HG02943 (cell line): ENCODE results near the gene ARL15.

Experiments
- ATAC-seq: cut with Tn5 transposase; IDR thresholded peaks from one replicate; pipeline ENCODE4 v1.9.1; 2021; ENCODE audit warnings: mild to moderate bottlenecking, low read depth, moderate library complexity; ENCODE audit not compliant: unreplicated experiment

ARL15 gene

DNA sequence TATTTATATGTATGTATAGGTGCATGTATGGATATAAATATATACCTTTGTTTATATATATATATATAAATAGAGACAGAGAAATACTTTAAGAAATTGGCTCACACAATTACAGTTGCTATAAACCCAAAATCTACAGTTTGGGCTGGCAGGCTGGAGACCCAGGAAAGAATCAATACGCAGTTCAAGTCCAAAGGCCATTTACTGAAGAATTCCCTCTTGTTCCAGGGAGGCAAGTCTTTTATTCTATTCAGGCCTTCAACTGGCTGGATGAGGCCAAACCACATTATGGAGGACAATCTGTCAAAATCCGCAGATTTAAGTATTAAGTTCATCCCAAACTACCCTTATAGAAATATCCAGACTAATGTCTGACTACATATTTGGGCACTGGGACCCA is 144.7 kb downstream of the ARL15 start:
- ATAC-seq = no peak

DNA sequence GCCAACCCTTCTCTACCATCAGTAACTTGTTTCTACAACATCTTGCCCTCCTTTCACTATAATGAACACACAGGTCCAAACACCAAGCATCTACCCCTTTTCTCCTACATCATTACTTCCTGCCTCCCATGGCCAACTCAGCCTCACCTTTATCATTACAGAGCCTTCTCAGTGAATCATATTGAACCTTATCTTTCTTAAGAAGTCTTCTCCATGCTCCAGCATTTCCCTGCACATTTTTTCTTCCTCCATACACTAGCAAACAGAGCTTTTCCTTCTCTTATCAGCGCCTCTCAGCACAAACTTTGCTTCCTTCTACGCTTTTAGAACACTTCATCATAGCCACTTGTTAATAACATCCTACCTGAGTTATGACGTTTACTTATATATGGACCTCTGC is 148.2 kb downstream of the ARL15 start:
- no peak for ATAC-seq

DNA sequence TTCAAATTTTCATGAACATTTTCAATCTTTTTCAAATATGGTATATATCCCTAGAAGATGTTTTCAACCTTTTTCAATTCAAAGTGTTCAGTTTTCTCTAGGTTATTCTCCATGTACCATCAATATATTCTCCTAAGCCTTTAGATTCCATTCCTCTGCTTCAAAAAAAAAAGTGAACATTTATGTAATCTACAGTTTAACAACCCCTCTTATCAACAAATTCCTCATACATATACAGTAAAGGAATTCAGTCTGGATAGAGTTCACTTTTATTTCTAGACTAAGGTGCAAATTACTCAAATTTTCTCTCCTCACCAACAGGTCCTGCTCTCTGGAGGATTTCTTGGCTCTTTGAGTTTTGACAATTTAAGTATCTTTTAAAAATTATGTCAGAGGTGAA is 150.0 kb downstream of the ARL15 start:
- ATAC-seq = no peak

DNA sequence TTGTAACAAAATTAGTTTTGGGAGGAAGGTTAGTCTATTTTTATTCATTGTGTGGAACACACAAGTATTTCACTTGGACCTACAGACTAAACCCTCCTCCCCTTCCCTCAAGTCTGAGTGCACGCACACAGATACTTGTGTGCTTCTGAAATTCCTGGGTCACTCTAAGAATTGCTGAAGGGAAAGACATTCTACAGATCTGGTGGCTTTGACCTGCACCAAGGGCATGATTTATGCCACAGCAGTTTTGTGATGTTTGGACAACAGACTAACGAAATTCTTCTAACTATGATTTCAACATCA is 150.5 kb downstream of the ARL15 start:
- ATAC-seq = no peak

DNA sequence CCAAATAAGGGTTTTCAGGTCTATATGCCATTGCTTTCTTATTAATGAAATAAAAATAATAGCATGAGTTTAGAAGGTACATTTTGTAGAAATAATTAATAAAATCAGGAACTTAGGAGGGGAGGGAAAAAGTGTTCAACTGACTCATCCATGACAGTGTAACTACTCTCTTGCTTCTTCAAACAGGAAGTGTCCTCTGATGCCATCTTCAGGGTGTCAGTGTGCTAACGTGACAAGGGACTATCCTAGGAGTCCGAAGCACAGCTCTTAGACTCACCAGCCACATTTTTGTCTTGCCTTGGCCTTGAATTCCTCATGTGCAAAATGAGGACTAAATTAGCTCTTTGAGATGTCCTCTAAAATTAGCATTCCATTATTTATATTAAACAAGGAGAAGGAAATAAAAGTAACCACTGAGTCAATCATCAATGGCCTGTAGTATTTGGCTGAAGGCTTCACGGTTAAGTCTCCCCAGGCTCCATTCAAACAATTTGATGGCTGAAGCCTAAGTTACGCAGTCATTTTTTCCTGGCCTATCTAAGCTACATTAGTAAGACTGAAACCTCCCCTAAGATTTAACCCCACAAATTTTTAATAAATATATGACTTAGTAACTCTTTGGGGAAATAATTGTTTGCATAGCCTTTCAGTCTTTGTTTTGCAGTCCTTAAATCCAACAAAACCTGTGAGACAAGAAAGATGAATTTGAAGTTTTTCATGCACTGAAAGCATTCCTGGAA is 151.1 kb downstream of the ARL15 start:
- ATAC-seq = no peak

DNA sequence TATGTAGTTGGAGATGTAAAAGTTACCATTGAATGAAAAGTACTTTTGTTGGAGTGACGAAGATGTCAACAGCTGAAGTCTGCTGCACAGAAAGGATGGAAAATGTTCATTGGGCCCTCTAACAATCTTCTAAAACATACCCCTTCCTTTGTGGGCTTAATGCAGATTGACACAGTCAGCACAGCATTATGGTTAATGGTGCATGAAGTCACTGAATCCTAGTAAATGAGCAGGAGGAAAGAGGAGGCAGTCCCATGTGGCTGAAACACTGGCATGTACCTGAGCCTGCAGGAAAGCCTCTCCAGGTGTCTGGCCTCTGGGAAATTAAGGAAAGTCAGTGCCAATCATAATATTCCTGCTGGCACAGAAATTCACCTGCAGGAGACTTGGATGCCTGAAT is 153.8 kb downstream of the ARL15 start:
- no peak for ATAC-seq

DNA sequence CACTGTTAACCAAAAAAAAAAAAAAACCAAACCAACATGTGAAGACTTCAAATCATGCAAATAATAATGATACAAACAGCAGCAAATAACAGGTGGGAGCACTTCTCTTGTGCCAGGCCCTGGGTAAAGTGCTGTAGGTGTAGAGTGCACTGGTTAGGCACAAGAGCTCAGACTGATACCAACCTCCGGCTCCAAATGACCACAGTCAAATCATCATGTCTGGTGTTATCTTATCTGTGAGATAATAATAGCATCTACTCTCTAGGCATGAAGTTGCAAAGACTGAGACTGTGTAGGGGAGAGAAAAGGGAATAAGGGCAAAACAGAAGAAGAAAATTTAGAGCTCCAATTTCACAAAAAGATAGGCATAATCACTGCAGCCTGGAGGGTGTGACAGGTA is 159.5 kb downstream of the ARL15 start:
- no peak for ATAC-seq

DNA sequence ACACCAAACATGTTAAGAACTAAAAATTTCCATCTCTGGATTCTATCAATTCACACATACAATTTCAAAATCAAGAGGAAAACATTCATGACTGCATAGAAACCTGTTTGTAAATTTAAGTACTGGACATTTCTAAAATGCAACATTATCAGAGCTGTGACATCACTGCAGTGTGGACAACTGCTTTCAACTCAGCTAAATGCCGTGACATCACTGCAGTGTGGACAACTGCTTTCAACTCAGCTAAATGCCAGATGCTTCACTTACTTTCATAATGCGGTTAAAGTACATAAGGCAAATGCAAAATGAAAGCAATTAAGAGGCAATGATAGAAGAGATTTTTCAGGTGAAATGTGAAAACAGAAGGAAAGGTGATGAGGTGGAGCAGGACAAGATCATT is 161.5 kb downstream of the ARL15 start:
- ATAC-seq = no peak

DNA sequence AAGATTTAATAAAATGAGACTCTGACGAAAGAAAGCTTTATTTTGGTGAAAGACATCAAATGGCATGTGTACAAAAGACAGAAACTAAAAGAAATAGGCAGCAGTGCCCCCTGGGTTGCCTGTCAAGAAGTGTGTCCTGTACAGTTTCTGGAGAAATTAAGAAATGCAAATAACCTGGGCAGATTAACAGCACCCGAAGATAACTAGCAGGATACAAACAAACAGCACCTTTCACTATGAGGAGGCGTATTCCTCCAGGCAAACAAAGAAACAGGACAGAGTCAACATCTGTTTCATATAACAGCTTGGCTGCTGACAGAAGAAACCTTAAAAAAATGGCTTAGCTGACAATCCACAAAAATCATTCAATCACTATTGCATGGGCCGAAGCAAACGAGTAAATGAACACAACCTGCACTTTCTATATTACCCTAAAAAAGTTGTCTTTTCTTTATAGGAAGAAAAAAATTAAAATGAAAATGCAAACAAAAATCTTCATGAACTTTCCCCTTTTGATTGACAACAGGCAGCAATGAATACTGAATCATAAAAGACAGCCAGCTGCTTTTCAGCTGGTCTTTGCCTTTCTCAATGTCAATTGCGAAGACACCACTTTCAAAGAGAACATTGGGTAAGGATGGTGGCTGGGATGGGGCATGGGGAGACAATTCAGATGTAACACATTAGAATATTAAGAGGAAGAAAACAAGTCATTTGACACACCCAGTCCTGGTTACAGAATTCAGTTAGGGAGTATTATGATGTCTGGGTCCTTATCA is 162.1 kb downstream of the ARL15 start:
- no peak for ATAC-seq

DNA sequence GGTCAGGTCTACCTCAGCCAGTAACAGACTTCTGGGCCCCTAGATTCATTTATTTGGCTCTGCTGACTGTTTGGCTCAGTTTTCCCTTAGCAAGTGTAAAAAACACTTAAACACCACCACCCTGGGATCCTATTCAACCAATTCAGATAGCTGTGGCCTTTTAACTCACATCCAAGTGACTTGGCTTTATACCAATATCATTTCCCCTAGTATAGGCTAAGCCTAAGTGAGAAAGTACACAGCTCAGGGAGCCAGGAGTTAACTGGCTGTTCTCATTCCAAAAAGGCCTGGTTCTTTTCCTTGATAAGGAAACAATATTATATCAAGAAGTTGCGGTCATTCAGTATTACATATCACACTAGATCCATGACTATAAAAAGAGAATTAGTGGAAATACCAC is 163.5 kb downstream of the ARL15 start:
- ATAC-seq = no peak

DNA sequence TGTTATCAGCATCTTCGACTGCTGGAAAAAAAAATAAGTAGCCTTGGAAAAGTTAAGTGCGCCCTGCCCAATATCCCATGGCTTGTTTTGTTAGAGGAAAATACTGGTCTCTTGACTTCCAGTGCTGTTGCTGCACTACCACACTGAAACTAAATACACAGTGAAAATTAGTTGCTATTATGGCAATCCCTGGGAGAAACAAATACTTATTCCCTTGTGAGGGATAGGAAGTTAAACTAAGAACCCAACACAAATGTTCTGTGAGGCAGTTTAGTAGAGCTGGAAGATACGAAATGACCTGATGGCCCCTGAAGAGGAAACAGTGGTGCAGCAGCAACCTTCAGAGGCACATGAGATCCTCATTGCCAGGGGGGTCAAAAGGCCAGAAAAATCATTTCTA is 164.0 kb downstream of the ARL15 start:
- no peak for ATAC-seq

DNA sequence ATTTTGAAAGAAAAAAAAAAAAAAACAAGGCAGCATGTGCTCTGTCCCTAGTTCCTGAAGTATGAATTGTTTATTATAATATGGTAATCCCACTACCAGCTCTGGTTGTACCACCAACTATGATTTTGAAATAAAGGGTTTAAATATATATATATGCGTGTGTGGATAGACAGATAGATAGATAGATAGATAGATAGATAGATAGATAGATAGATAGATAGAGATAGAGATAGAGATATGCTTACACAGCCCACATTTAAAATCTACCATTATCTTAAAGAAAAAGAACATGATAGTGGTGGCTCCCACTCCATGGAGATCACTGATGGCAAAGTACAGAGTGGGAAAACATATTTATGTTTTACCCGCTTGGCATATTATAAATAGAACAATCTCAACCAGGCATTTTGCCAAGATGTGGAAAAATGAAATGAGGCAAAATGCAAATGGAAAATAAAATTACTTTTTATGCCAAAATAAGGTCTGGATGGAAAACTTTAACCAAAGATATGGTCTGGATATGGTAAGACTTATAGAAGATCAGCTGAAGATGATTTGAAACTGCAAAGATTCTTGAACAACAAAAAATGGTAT is 170.0 kb downstream of the ARL15 start:
- no peak for ATAC-seq

DNA sequence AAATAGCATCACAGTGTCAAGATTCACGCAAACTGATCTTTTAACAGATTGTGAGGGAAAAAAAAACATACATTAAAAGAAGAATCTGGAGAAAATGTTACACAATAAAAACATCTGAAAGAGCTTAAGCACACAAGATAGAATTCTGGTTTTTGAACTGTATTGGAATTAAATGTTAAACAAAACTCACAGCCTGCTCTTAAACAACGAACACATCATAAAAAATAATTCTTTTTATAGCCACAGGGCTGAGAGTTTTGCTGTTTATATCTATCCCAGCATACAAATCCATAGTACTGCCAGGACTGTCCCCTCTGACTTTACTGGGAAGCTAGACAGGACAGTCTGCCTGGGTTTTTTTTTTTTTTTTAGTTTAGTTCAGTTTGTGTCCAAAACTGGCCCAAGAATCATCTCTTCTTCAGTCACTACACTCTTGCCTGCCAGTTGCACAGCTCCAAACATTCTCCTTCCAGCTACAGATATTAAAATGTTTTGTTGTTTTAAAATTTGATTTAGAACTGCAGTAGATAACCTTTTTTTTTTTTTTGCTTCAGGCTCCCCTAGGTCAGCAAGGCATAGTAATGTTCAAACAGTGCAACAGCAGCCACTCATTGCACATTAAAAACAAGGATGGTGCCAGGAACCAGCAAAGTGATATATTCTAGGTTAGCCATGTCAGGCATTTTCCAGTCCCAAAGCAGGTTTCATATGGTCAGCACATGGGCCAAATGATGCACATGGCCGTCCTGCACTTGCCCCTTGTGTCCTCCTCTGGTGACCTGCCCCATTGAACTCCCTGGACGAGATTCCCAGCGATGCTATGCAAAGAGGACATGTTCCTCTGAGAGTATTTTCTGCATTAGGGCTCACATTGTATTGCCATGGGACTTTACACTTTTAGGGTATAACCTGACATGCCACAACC is 173.6 kb downstream of the ARL15 start:
- ATAC-seq = no peak

DNA sequence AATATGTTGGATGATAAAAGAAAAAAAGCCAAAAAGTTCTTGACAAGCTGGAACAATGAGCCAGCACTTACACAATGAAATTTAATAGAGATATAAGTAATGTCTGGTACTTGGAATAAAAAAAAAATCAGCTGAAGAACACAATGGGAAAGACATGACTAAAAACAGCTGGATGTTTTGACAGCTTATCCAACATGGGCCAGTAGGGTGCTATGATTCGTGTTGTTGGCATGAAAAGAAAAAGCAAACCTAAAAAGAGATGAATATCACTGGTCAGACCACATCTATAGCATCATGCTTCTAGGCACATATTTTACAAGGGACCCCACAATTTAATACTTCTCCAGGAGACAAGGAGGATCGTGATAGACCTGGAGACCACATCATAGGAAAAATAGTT is 175.3 kb downstream of the ARL15 start:
- no peak for ATAC-seq

DNA sequence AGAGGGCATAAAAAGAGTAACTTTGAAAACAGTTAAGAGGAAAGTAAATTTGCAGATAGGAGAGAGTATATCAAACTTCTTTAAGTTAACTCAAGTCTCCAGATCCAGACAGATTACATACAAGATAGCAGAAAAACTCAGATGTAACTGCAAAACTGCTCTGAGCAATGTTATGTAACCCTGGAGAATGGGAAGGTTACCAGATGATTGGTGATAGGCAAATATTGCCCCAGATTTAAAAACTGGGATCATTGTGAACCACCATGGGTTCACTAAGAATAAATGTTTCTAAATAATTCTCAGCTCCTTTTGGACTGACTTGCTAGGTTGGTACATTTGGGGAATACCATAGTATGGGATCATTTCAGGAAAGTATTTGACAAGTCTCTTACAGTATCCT is 176.5 kb downstream of the ARL15 start:
- ATAC-seq = no peak

DNA sequence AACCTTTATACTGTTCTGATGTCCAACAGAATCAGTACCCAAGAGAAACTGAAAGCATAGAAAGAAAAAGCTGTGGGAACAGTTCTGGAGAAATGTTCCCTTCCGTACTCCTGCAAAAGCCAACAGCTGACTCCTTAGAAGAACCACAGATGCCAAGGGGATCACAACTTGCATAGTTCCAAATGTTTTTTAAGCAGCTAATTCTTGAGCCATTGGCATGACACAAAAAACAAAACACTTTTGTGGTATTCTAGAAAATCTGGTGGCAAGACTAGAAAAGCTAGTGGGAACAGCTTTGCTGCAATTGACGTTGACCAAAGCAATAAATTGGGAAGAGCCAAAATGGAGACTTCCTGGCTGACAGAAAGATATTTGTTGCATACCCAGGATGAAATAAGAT is 189.9 kb downstream of the ARL15 start:
- no peak for ATAC-seq

DNA sequence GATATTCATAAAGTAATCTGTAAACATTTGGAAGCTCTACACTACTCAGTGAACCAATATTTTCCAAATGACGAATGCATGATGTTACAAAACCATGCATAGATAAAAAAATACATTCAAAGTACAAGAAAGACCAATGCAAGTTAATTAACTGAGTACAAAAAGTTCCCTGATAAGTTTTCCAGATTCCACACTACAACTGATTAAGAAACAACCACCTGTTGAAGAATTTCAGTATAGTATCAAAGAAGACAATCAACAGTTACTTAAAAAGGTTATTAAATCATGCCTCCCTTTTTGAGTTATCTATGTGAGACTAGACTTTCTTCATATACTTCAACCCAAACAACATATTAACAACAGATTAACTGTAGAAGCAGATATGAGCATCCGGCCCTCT is 192.4 kb downstream of the ARL15 start:
- ATAC-seq = no peak

DNA sequence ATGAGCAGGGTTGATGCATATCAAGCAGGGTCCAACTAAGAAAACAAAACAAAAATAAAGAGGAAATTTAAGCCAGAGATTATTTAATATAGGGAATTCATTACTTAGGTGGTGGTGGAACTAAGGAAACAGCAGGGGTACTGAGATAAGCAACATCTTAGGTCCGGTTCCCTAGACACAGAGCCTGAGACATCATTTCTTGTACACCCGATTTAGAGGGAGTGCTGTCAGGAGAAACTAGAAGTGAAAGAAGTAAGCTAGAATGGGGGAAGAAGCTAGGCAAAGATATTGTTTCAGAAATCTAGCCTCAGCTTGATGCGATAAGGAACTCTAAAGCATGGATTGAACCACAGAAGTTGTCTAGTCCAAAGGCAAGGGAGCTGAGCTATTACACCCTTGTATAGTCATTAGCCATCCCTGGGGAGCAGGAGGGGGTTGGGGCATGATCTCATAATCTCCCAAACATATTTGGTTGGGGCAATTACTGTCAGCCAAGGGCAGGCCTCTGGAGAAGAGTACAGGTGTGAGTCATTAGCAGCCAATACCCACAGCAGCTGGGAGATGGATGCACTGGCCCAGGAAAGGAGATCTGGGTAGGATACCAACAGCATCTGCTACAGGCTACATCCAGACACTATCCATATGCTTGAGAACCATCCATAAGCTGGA is 194.5 kb downstream of the ARL15 start:
- no peak for ATAC-seq

DNA sequence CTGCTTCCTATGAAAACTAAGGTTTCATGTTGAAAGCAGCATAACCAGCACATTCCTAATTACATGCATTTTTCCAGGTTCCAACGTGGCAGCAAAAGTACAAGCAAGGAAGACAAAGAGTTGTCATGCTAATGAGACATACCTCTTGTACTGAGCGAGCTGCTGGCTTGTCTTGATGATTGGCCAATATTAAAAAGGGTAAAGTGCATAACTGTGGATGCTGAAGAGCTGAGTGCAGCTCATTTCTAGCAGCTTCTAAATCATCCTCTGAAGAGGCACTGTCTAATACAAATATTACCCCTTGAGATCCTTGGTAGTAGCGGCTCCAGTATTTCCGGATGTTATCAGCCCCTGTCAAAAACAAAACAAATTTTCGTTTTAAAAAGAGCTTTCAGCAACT is 197.3 kb downstream of the ARL15 start:
- no peak for ATAC-seq

DNA sequence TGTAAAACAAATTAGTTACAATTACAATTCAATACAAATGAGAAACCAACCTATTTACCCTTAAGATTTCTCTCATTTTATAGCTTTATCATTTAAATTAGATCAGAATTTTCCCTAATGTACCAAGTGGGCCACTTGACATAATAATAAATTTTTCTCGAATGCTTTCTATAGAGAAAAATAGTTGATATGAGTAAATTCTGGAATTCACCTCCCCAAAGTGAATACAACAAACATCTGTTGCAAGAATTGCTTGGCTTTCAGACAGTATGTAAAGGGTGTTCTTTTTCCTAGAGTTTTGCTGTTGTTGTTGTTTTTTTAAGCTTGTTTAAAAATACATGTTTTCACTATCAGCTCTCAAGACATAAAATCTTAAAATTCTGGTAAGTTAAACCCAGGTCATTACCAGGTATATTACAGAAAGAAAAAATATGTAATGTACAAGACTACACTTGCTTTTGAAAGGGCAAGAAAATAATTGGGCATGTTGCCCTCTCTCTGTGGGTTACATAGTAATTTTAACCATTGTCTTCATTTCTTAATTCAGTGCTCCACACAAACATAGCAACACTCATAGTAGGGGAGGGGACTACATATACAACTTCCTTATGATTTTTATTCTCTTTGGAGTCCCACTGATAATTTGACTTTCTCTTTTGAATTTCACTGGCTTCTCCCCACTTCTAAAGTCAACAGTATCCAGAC is 200.6 kb downstream of the ARL15 start:
- ATAC-seq = no peak
